ENCODE measurements around the gene ICAM4. TPM values are rescaled to one million over a fixed set of nuclear protein-coding genes. Genes with fewer than 3 reads are reported as not detected.

Gene ICAM4
- total and polyA plus RNA-seq, 9 of the 15 experiments (the other 6 are each of a cell fraction or from before 2014, with no cell fraction given), result 14.1 to 86.1 (median 29.6) TPM

DNA sequence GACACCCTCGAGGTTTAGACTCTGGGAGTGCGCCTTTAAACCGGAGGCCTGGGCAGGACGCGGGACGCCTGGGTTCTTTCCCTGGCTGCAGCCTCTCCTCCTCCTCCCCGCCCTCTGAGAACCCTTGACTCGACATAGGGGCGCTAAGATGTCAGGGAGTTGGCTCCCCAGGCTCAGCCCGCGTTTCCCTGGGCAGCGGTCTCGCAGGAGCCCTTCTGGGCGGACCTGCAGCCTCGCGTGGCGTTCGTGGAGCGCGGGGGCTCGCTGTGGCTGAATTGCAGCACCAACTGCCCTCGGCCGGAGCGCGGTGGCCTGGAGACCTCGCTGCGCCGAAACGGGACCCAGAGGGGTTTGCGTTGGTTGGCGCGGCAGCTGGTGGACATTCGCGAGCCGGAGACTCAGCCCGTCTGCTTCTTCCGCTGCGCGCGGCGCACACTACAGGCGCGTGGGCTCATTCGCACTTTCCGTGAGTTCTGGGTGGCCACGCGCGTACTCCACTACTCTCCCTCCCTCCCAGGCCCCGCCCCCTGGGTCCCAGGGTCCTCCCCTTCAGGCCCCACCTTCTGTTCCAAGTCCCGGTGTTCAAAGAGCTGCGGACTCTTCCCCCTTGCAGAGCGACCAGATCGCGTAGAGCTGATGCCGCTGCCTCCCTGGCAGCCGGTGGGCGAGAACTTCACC is 4.3 kb downstream of the ICAM4 start (continued):
- TF ChIP-seq, protein P1, sequence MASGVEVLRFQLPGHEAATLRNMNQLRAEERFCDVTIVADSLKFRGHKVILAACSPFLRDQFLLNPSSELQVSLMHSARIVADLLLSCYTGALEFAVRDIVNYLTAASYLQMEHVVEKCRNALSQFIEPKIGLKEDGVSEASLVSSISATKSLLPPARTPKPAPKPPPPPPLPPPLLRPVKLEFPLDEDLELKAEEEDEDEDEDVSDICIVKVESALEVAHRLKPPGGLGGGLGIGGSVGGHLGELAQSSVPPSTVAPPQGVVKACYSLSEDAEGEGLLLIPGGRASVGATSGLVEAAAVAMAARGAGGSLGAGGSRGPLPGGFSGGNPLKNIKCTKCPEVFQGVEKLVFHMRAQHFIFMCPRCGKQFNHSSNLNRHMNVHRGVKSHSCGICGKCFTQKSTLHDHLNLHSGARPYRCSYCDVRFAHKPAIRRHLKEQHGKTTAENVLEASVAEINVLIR (CRISPR knock-in tag; IDR thresholded peaks at IDR 0.05), result no peak
- TF ChIP-seq DACH1 (IDR thresholded peaks at IDR 0.05; ENCODE audit: partially characterized antibody), result no peak
- no peak for TF ChIP-seq ZNF184 (CRISPR knock-in tag; IDR thresholded peaks at IDR 0.05)

- ATAC-seq (no peak), DNase-seq (ENCODE audit: extremely low read depth in 1 of 4, low spot score in 3 of 4) (peak in 1 of 4 experiments; percentile 13), FAIRE-seq (peak; percentile 29)
- peaks cover 12 to 90% of the 10 kb centered on the region in 2 experiments; a peak in 4 of 5 replicates for H3K4me1 ChIP-seq (replicated peaks in 1 of 2; ENCODE audit: control insufficient read depth in 2 of 2, insufficient read depth in 2 of 2, low read length in 2 of 2)
- 1% methylated on average over 49 of the region's 49 CpGs for WGBS (ENCODE audit: insufficient coverage, low coverage, missing lambda C conversion rate)
- H3K79me2 ChIP-seq (ENCODE audit: control insufficient read depth, insufficient read depth, low read length), result peaks cover 85% of the 10 kb centered on the region
- peak overlapping the region; percentile 79 for H3K4me3 ChIP-seq
- peaks cover 2% of the 10 kb centered on the region; the same call in 1 of the 2 replicates for H3K9me3 ChIP-seq (replicated peaks; ENCODE audit: control insufficient read depth, insufficient read depth, low read depth, low read length)
- in situ Hi-C loops (cut with MboI) (no loop called here), intact Hi-C loops (cut with micrococcal nuclease) (no loop called here)
- CTCF ChIA-PET (ENCODE audit: low intra/inter-chr PET ratio), result no interaction called here
- H3K27ac ChIP-seq (ENCODE audit: extremely low read depth, low read depth, low read length), result peak overlapping the region; percentile 96
- POLR2A ChIA-PET, result interaction anchor here (0.6 to 1.3 kb wide), 13 partner anchors 8 to 280 kb away, joined by 3 to 7 read pairs (median 3); partner anchors contain the start of genes ICAM1 and RAVER1
- H3K27me3 ChIP-seq (ENCODE audit: control insufficient read depth in 2 of 2, insufficient read depth in 2 of 2, low read length in 2 of 2), result no peaks in the 10 kb centered on the region
- BruUV-seq (replicated peaks), result TSS peak; percentile 22
- peak overlapping the region; percentile 99 for H3K4me2 ChIP-seq (ENCODE audit: insufficient read depth, low read length)
- no peaks in the 10 kb centered on the region; the same call in 1 of the 2 replicates for H4K20me1 ChIP-seq (replicated peaks; ENCODE audit: control insufficient read depth, insufficient read depth, low read length)
- H3K9ac ChIP-seq (ENCODE audit: insufficient read depth in 1 of 2, low read depth in 2 of 2, low read length in 2 of 2), result peak overlapping the region; percentile 91 to 99
- H2AFZ ChIP-seq (ENCODE audit: low read depth, low read length), result no peak overlapping the region; the same call in 1 of the 2 replicates
- H3K36me3 ChIP-seq (ENCODE audit: control insufficient read depth, insufficient read depth, low read length), result peaks cover 38% of the 10 kb centered on the region; the same call in 2 of the 3 replicates
- no peaks in the 10 kb centered on the region for H3K9me1 ChIP-seq (ENCODE audit: control insufficient read depth, insufficient read depth, low read length)
- TF ChIP-seq CCNT2 (IDR thresholded peaks at IDR 0.05; ENCODE audit: borderline replicate concordance, extremely low read depth, insufficient read length, low read depth, low read length) (peak; percentile 27), L3MBTL2 (IDR thresholded peaks at IDR 0.05) (no peak), RBM39 (optimal IDR thresholded peaks at IDR 0.05; ENCODE audit: low read depth, low read length) (no peak), FIP1L1 (IDR thresholded peaks at IDR 0.05; ENCODE audit: low read depth, low read length, poor library complexity, severe bottlenecking) (peak; percentile 13), FOXA3 (CRISPR knock-in tag; conservative IDR thresholded peaks at IDR 0.05 in 1 of 2, IDR thresholded peaks at IDR 0.05 in 1 of 2) (peak in 1 of 2 experiments; percentile 29; a peak in 1 of 4 replicates), ZBTB1 (CRISPR knock-in tag; IDR thresholded peaks at IDR 0.05; ENCODE audit: borderline replicate concordance, low read depth) (no peak), CCAR2 (IDR thresholded peaks at IDR 0.05; ENCODE audit: low read depth, low read length) (no peak)
- TF ChIP-seq, protein P2, sequence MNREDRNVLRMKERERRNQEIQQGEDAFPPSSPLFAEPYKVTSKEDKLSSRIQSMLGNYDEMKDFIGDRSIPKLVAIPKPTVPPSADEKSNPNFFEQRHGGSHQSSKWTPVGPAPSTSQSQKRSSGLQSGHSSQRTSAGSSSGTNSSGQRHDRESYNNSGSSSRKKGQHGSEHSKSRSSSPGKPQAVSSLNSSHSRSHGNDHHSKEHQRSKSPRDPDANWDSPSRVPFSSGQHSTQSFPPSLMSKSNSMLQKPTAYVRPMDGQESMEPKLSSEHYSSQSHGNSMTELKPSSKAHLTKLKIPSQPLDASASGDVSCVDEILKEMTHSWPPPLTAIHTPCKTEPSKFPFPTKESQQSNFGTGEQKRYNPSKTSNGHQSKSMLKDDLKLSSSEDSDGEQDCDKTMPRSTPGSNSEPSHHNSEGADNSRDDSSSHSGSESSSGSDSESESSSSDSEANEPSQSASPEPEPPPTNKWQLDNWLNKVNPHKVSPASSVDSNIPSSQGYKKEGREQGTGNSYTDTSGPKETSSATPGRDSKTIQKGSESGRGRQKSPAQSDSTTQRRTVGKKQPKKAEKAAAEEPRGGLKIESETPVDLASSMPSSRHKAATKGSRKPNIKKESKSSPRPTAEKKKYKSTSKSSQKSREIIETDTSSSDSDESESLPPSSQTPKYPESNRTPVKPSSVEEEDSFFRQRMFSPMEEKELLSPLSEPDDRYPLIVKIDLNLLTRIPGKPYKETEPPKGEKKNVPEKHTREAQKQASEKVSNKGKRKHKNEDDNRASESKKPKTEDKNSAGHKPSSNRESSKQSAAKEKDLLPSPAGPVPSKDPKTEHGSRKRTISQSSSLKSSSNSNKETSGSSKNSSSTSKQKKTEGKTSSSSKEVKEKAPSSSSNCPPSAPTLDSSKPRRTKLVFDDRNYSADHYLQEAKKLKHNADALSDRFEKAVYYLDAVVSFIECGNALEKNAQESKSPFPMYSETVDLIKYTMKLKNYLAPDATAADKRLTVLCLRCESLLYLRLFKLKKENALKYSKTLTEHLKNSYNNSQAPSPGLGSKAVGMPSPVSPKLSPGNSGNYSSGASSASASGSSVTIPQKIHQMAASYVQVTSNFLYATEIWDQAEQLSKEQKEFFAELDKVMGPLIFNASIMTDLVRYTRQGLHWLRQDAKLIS (CRISPR knock-in tag; IDR thresholded peaks at IDR 0.05), result no peak; the same call in 1 of the 2 replicates
Measured at GRCh38 chr19:10291554-10292205, 4.9 kb downstream of the ICAM4 start.
